ENCODE data around the gene SRRM2.

- TF ChIP-seq EZH2 (IDR thresholded peaks at IDR 0.05; ENCODE audit: insufficient read depth, poor library complexity, severe bottlenecking) (no peak), EZH2phosphoT487 (IDR thresholded peaks at IDR 0.05; ENCODE audit: insufficient read depth, low read depth) (no peak)
These were observed 44.2 kb upstream of the SRRM2 start for GRCh38 chr16:2708290-2708639.

Measured in GM23248 (cell line).